ENCODE measurements around the gene FAM180B.

- TF ChIP-seq NFRKB (IDR thresholded peaks at IDR 0.05) (no peak), FOXA1 (IDR thresholded peaks at IDR 0.05) (no peak)
Measured at GRCh38 chr11:47603295-47603694, 16.8 kb downstream of the FAM180B start.

Measured in HEK293T (cell line).